ENCODE data around the gene MVK.

The MVK gene

GRCh38 chr12:109638735-109639134 lies 65.1 kb downstream of the MVK start:
- no peak for DNase-seq

- no peak for DNase-seq
Measured at GRCh38 chr12:109639151-109639872, 65.7 kb downstream of the MVK start.

GRCh38 chr12:109640961-109641360 lies 67.4 kb downstream of the MVK start:
- DNase-seq, result no peak

- no peak for DNase-seq
Measured at GRCh38 chr12:109641422-109641821, 67.8 kb downstream of the MVK start.

GRCh38 chr12:109642506-109643132 lies 69.0 kb downstream of the MVK start:
- DNase-seq, result no peak

- no peak for DNase-seq
Measured at GRCh38 chr12:109645194-109645593, 71.6 kb downstream of the MVK start.

- no peak for DNase-seq
Measured at GRCh38 chr12:109645708-109646107, 72.1 kb downstream of the MVK start.
